Dermis microvascular lymphatic vessel endothelial cell (primary cell): Measurements from ENCODE around the gene LCAT. TPM values are rescaled to one million over a fixed set of nuclear protein-coding genes. Genes with fewer than 3 reads are reported as not detected.
A peak's percentile ranks its signal among the peaks of the same experiment; 100 is the strongest.

Experiments used
- DNase-seq, 2 donors: peaks; one replicate each; pipeline versions ENCODE4 v3.0.0 to v3.0.0-alpha.2; 2010; ENCODE audit warnings: low read depth in 2 of 2
- total RNA-seq: library from RNA; depleted of rRNA; stranded (reverse); fragments of >200 nt; gene quantifications from 2 replicates; pipeline ENCODE4 v1.2.1, GENCODE V29; 2014

LCAT gene
- total RNA-seq, 1 donor from 2014 or later = 1.8 TPM

- no peak for DNase-seq
Measured at GRCh38 chr16:67969254-67970039, 25.5 kb upstream of the LCAT start.

- DNase-seq = peak; percentile 51 to 84
Measured at GRCh38 chr16:67968400-67969253, 24.7 kb upstream of the LCAT start, which contains the start of gene SLC12A4. Gene SLC12A4 (minus strand): TSS chr16:67968637. CDS start chr16:67968553, 84 bp downstream.

GRCh38 chr16:67967958-67968399, 24.1 kb upstream of the LCAT start:
- DNase-seq = peak in 1 of 2 donors; percentile 56

- DNase-seq = peak; percentile 21 to 62
Measured at GRCh38 chr16:67967183-67967957, 23.4 kb upstream of the LCAT start.

- peak in 1 of 2 donors; percentile 32 for DNase-seq
Measured at GRCh38 chr16:67966549-67967182, 22.7 kb upstream of the LCAT start.

GRCh38 chr16:67965668-67966548, 22.0 kb upstream of the LCAT start:
- peak in 1 of 2 donors; percentile 21 for DNase-seq

GRCh38 chr16:67964477-67965131, 20.7 kb upstream of the LCAT start:
- DNase-seq = no peak

GRCh38 chr16:67963662-67964321, 19.9 kb upstream of the LCAT start:
- no peak for DNase-seq

- DNase-seq = no peak
Measured at GRCh38 chr16:67963292-67963661, 19.4 kb upstream of the LCAT start.

- no peak for DNase-seq
Measured at GRCh38 chr16:67962135-67962534, 18.2 kb upstream of the LCAT start.

GRCh38 chr16:67961551-67961957, 17.6 kb upstream of the LCAT start:
- DNase-seq = no peak

- DNase-seq = no peak
Measured at GRCh38 chr16:67959536-67960329, 15.8 kb upstream of the LCAT start.

- DNase-seq = no peak
Measured at GRCh38 chr16:67957622-67958021, 13.7 kb upstream of the LCAT start.

- no peak for DNase-seq
Measured at GRCh38 chr16:67954421-67955196, 10.7 kb upstream of the LCAT start.

- no peak for DNase-seq
Measured at GRCh38 chr16:67953641-67954375, 9.9 kb upstream of the LCAT start.

GRCh38 chr16:67951485-67951884, 7.6 kb upstream of the LCAT start:
- no peak for DNase-seq

- DNase-seq = no peak
Measured at GRCh38 chr16:67950335-67950843, 6.5 kb upstream of the LCAT start.
